GM12878 (cell line): ENCODE measurements around the gene RAPGEF1. TPM values are rescaled to one million over a fixed set of nuclear protein-coding genes. Genes with fewer than 3 reads are reported as not detected.

Source experiments
- ATAC-seq: fragments of 200-7000 bp; cut with Tn5 transposase; 3 replicates; pipeline ENCODE4 v1.9.1; 2020; ENCODE audit warnings: mild to moderate bottlenecking, moderate library complexity
- BruUV-seq: library from RNA; stranded (reverse); fragments of 400-500 nt; replicated peaks from 2 replicates; lab custom pipeline; 2021; lab: Mats Ljungman, UMichigan
- CTCF ChIA-PET: fragments of 300-600 bp; sonication (Branson Sonifier 250); formaldehyde crosslinking; extraction: SDS; loops from one replicate; lab custom pipeline; 2021; ENCODE audit warnings: inconsistent platforms; lab: Yijun Ruan, JAX
- POLR2A ChIA-PET: fragments of 350-600 bp; formaldehyde crosslinking; extraction: SDS; loops from one replicate; lab custom pipeline; 2021; ENCODE audit warnings: inconsistent platforms; lab: Charles Lee
- RAD21 ChIA-PET: fragments of 300-600 bp; sonication (Branson Sonifier 250); formaldehyde crosslinking; loops from one replicate; lab custom pipeline; 2023; ENCODE audit warnings: antibody characterized with exemption; ENCODE audit not compliant: unreplicated experiment; lab: Charles Lee
- SMC1A ChIA-PET: fragments of 300-600 bp; sonication (Branson Sonifier 250); formaldehyde crosslinking; loops from one replicate; lab custom pipeline; 2023; ENCODE audit not compliant: unreplicated experiment, uncharacterized antibody; lab: Charles Lee
- DNase-seq: peaks from one replicate; pipeline ENCODE4 v3.0.0-alpha.2; 2011; ENCODE audit warnings: low read depth, low spot score
- FAIRE-seq: peaks from 3 replicates; lab custom pipeline; 2011; peaks lifted over from hg19 to GRCh38; lab: Jason Lieb, UNC
- H2AFZ ChIP-seq: 2 replicates; pipeline ENCODE4 v1.6.0; 2011; ENCODE audit warnings: low read depth, low read length, control low read depth; ENCODE audit not compliant: control insufficient read depth
- H3K27ac ChIP-seq: 2 replicates; pipeline ENCODE4 v1.5.1; 2011; ENCODE audit warnings: control low read depth; ENCODE audit not compliant: control insufficient read depth, insufficient read depth
- H3K27me3 ChIP-seq, 2 experiments: replicated peaks in 1 of 2; 2 replicates each; pipeline versions ENCODE4 v1.6.0 to v1.6.1; 2011; ENCODE audit warnings: low read length in 1 of 2; ENCODE audit not compliant: control insufficient read depth in 2 of 2, insufficient read depth in 2 of 2
- H3K36me3 ChIP-seq, 2 experiments: 2 replicates each; pipeline ENCODE4 v1.5.1; 2011; ENCODE audit warnings: low read length in 1 of 2; ENCODE audit not compliant: control insufficient read depth in 2 of 2, insufficient read depth in 2 of 2
- H3K4me1 ChIP-seq: 2 replicates; pipeline ENCODE4 v1.6.1; 2011; ENCODE audit warnings: mild to moderate bottlenecking, low read length, moderate library complexity, mixed read lengths; ENCODE audit not compliant: control insufficient read depth, insufficient read depth
- H3K4me2 ChIP-seq: 2 replicates; pipeline ENCODE4 v1.6.0; 2011; ENCODE audit warnings: control low read depth; ENCODE audit not compliant: control insufficient read depth, insufficient read depth
- H3K4me3 ChIP-seq: fragments of 200-600 bp; sonication (generic); 2 replicates; pipeline ENCODE4 v1.5.1; 2016
- H3K79me2 ChIP-seq: 2 replicates; pipeline ENCODE4 v1.6.0; 2011; ENCODE audit warnings: low read length; ENCODE audit not compliant: control insufficient read depth, insufficient read depth
- H3K9ac ChIP-seq: 2 replicates; pipeline ENCODE4 v1.8.0; 2011; ENCODE audit warnings: low read length, control low read depth, mixed read lengths; ENCODE audit not compliant: control insufficient read depth, insufficient read depth
- H3K9me3 ChIP-seq: replicated peaks from 3 replicates; pipeline ENCODE4 v1.5.1; 2011; ENCODE audit warnings: mild to moderate bottlenecking, low read length; ENCODE audit not compliant: control insufficient read depth, insufficient read depth
- H4K20me1 ChIP-seq: 2 replicates; pipeline ENCODE4 v1.6.0; 2011; ENCODE audit not compliant: control insufficient read depth, insufficient read depth
- FOXM1 ChIP-seq: IDR thresholded peaks from 2 replicates; pipeline ENCODE4 v1.6.1; 2012; ENCODE audit warnings: low read depth, mild to moderate bottlenecking, inconsistent platforms, low read length, moderate library complexity
- MTA2 ChIP-seq: fragments of 450-650 bp; IDR thresholded peaks from 2 replicates; pipeline ENCODE4 v1.6.1; 2016; ENCODE audit warnings: low read depth, mild to moderate bottlenecking, moderate library complexity
- POLR2A ChIP-seq: IDR thresholded peaks from 2 replicates; pipeline ENCODE4 v1.6.1; 2011; ENCODE audit warnings: low read depth, mild to moderate bottlenecking, low read length
- POLR2AphosphoS5 ChIP-seq: IDR thresholded peaks from 2 replicates; pipeline ENCODE4 v1.6.1; 2011; ENCODE audit warnings: mild to moderate bottlenecking, low read length, inconsistent platforms
- SRF ChIP-seq, 2 experiments: IDR thresholded peaks; 2 replicates each; pipeline ENCODE4 v1.6.1; 2011; ENCODE audit warnings: low read depth in 2 of 2, low read length in 2 of 2, mild to moderate bottlenecking in 1 of 2, moderate library complexity in 1 of 2
- ZBED1 ChIP-seq: IDR thresholded peaks from 2 replicates; pipeline ENCODE4 v1.6.1; 2016; ENCODE audit warnings: borderline replicate concordance
- WGBS: methylation state at CpG from one replicate; pipeline ENCODE4 v1.1.6; 2016; ENCODE audit warnings: low lambda C conversion rate; ENCODE audit not compliant: insufficient replicate concordance, insufficient coverage; ENCODE audit errors: missing lambda C conversion rate; 5-methylcytosine and 5-hydroxymethylcytosine counted together
- in situ Hi-C: fragments of 300-500 bp; cut with MboI; formaldehyde crosslinking; loops from 9 replicates; pipeline ENCODE4 v1.14.3; 2018; ENCODE audit warnings: mixed read lengths
- intact Hi-C: fragments of 100-400 bp; cut with micrococcal nuclease; formaldehyde crosslinking; loops from one replicate; pipeline ENCODE4 v1.14.2; 2022; ENCODE audit not compliant: unreplicated experiment
- polyA plus RNA-seq, 11 experiments: library from polyadenylated mRNA; depleted of rRNA in 4 of 11; unstranded in 6 of 11; stranded (reverse) in 5 of 11; fragments of >200 nt; fragmentation: Nextera tagmentation in 4 of 11; fragmentation: Illumina TruSeq in 1 of 11; extraction: Ambion mirVana in 4 of 11; extraction: Trizol in 1 of 11; gene quantifications; 1 replicate in 1 of 11; 2 replicates in 10 of 11; pipeline versions ENCODE4 v1.2.1 to v1.2.3, GENCODE V29; 2011 to 2016; ENCODE audit warnings: inconsistent platforms in 2 of 11, missing spikeins in 2 of 11, low read depth in 1 of 11
- total RNA-seq, 4 experiments: library from RNA; depleted of rRNA in 3 of 4; stranded (reverse); fragments of >200 nt in 3 of 4; fragmentation: Illumina TruSeq in 1 of 4; extraction: Trizol in 1 of 4; gene quantifications; 2 replicates each; pipeline versions ENCODE4 v1.2.1 to v1.2.3, GENCODE V29; 2013 to 2021

Gene RAPGEF1
- total and polyA plus RNA-seq, 10 of the 15 experiments (the other 5 are each of a cell fraction or from before 2014, with no cell fraction given) = 0.42 to 113 (median 45.9) TPM

GRCh38 chr9:131605770-131606590 is 133.9 kb downstream of the RAPGEF1 start:
- POLR2A ChIA-PET = interaction anchor here (0.5 to 0.6 kb wide), 2 partner anchors 16 to 141 kb away, joined by 3 to 6 read pairs; no protein-coding TSS in a partner anchor
- CTCF ChIA-PET = interaction anchor here (0.6 to 1.1 kb wide), 3 partner anchors 88 to 147 kb away, joined by 3 to 4 read pairs (median 3); no protein-coding TSS in a partner anchor
- H4K20me1 ChIP-seq = no peaks in the 10 kb centered on the region

GRCh38 chr9:131603711-131604439 is 136.0 kb downstream of the RAPGEF1 start:
- peaks cover 27 to 43% of the 10 kb centered on the region in 2 experiments for H3K36me3 ChIP-seq
- H3K4me2 ChIP-seq = no peak overlapping the region
- TF ChIP-seq POLR2AphosphoS5 (peak; percentile 33; the same call in 1 of the 2 replicates), MTA2 (no peak), POLR2A (peak; percentile 22; the same call in 1 of the 2 replicates)
- TF ChIP-seq, all 136 proteins: peak for 2
- Histone ChIP-seq H4K20me1 (no peaks in the 10 kb centered on the region), H3K27ac (no peak overlapping the region), H3K9me3 (no peaks in the 10 kb centered on the region), H3K79me2 (no peaks in the 10 kb centered on the region), H3K4me3 (no peak overlapping the region), H3K4me1 (no peaks in the 10 kb centered on the region), H3K27me3 (no peaks in the 10 kb centered on the region), H3K9ac (no peak overlapping the region), H2AFZ (no peak overlapping the region)
- CTCF ChIA-PET = interaction anchor here (1.0 to 1.5 kb wide), 3 partner anchors 12 to 137 kb away, joined by 3 to 5 read pairs (median 3); no protein-coding TSS in a partner anchor
- no peak for ATAC-seq
- DNase-seq = no peak
- FAIRE-seq = no peak
- POLR2A ChIA-PET = no interaction called here
- no TSS peak for BruUV-seq
- in situ Hi-C loops (no loop called here), intact Hi-C loops (no loop called here)
- SMC1A ChIA-PET = no interaction called here
- WGBS = 95% methylated on average over 14 of the region's 16 CpGs
- RAD21 ChIA-PET = interaction anchor here (1.1 kb wide), 1 partner anchor 19 kb away, joined by 3 read pairs; no protein-coding TSS in a partner anchor

More at GRCh38 chr9:131605770-131606590, 133.9 kb downstream of the RAPGEF1 start:
- Histone ChIP-seq H2AFZ (no peak overlapping the region), H3K27me3 (no peaks in the 10 kb centered on the region), H3K27ac (no peak overlapping the region), H3K36me3 (peaks cover 28 to 38% of the 10 kb centered on the region in 2 experiments), H3K9me3 (no peaks in the 10 kb centered on the region), H3K4me1 (no peaks in the 10 kb centered on the region), H3K4me3 (no peak overlapping the region), H3K9ac (no peak overlapping the region), H3K79me2 (no peaks in the 10 kb centered on the region), H3K4me2 (no peak overlapping the region)
- ChIA-PET SMC1A (interaction anchor here (1.1 kb wide), 1 partner anchor 24 kb away, joined by 3 read pairs; no protein-coding TSS in a partner anchor), RAD21 (interaction anchor here (1.7 kb wide), 1 partner anchor 134 kb away, joined by 4 read pairs; the partner anchor contains the start of gene RAPGEF1)
- no peak for DNase-seq
- in situ Hi-C loops = no loop called here
- TF ChIP-seq SRF (IDR thresholded peaks at IDR 0.05; ENCODE audit: low read depth in 2 of 2, low read length in 2 of 2) (no peak), ZBED1 (no peak), FOXM1 (no peak)
- BruUV-seq = no TSS peak
- 78% methylated on average over 9 of the region's 9 CpGs for WGBS
- intact Hi-C loops = no loop called here
- no peak for ATAC-seq
- no peak for FAIRE-seq
